OCI-LY7 (cell line): ENCODE measurements around the gene DTX1. TPM values are rescaled to one million over a fixed set of nuclear protein-coding genes. Genes with fewer than 3 reads are reported as not detected.

Source experiments
- BruUV-seq: library from RNA; stranded (reverse); fragments of 400-500 nt; replicated peaks from 2 replicates; lab custom pipeline; 2021; lab: Mats Ljungman, UMichigan
- CTCF ChIA-PET: fragments of 300-600 bp; sonication (Branson Sonifier 250); formaldehyde crosslinking; loops from one replicate; lab custom pipeline; 2022; ENCODE audit warnings: antibody characterized with exemption; ENCODE audit not compliant: unreplicated experiment; lab: Charles Lee
- POLR2A ChIA-PET: fragments of 300-600 bp; sonication (Branson Sonifier 250); formaldehyde crosslinking; loops from one replicate; lab custom pipeline; 2022; ENCODE audit warnings: antibody characterized with exemption; lab: Charles Lee
- DNase-seq: peaks from one replicate; pipeline ENCODE4 v3.0.0-alpha.2; 2015; ENCODE audit warnings: low spot score
- H2AFZ ChIP-seq: fragments of 200-600 bp; sonication (generic), shearing (Covaris generic); 2 replicates; pipeline ENCODE4 v1.6.1; 2014; ENCODE audit warnings: mild to moderate bottlenecking, antibody characterized with exemption, low read length, moderate library complexity
- H3K27ac ChIP-seq: fragments of 200-600 bp; sonication (generic); 2 replicates; pipeline ENCODE4 v1.5.1; 2014; ENCODE audit warnings: mixed run types, low read depth, mild to moderate bottlenecking, moderate library complexity, low read length, inconsistent platforms; ENCODE audit not compliant: poor library complexity, severe bottlenecking
- H3K36me3 ChIP-seq: fragments of 200-600 bp; sonication (generic); 2 replicates; pipeline ENCODE4 v1.6.1; 2014; ENCODE audit warnings: mild to moderate bottlenecking, antibody characterized with exemption, low read length, moderate library complexity, mixed read lengths; ENCODE audit not compliant: insufficient read depth
- H3K4me1 ChIP-seq: fragments of 200-600 bp; sonication (generic); 2 replicates; pipeline ENCODE4 v1.5.1; 2014; ENCODE audit warnings: mild to moderate bottlenecking, low read length; ENCODE audit not compliant: insufficient read depth, poor library complexity, severe bottlenecking
- H3K4me2 ChIP-seq: fragments of 200-600 bp; sonication (generic); 2 replicates; pipeline ENCODE4 v1.6.1; 2014; ENCODE audit warnings: mild to moderate bottlenecking, low read length
- H3K4me3 ChIP-seq: fragments of 200-600 bp; sonication (generic); 2 replicates; pipeline ENCODE4 v1.5.1; 2014; ENCODE audit warnings: mild to moderate bottlenecking, low read depth, low read length; ENCODE audit not compliant: poor library complexity, severe bottlenecking
- H3K79me2 ChIP-seq: fragments of 200-600 bp; sonication (generic); 2 replicates; pipeline ENCODE4 v1.6.1; 2016; ENCODE audit warnings: low read depth, mild to moderate bottlenecking, low read length, moderate library complexity, mixed read lengths; ENCODE audit not compliant: insufficient read depth
- H3K9me2 ChIP-seq: fragments of 200-600 bp; sonication (generic); 2 replicates; pipeline ENCODE4 v1.6.1; 2016; ENCODE audit warnings: mild to moderate bottlenecking, low read length, mixed read lengths; ENCODE audit not compliant: insufficient read depth
- H3K9me3 ChIP-seq: fragments of 200-600 bp; sonication (generic); 2 replicates; pipeline ENCODE4 v1.6.1; 2014; ENCODE audit warnings: mild to moderate bottlenecking, mixed run types, low read length, mixed read lengths
- H4K20me1 ChIP-seq: fragments of 200-600 bp; sonication (generic); 2 replicates; pipeline ENCODE4 v1.6.1; 2014; ENCODE audit warnings: mild to moderate bottlenecking, antibody characterized with exemption, low read length, moderate library complexity, mixed read lengths; ENCODE audit not compliant: insufficient read depth
- CTCF ChIP-seq: fragments of 200-600 bp; sonication (generic); conservative IDR thresholded peaks from 2 replicates; pipeline ENCODE4 v1.5.1; 2014; ENCODE audit warnings: mild to moderate bottlenecking, antibody characterized with exemption, low read length, moderate library complexity, mixed read lengths
- EZH2phosphoT487 ChIP-seq: fragments of 200-600 bp; sonication (generic); IDR thresholded peaks from 2 replicates; pipeline ENCODE4 v1.6.1; 2018; ENCODE audit warnings: low read depth, borderline replicate concordance, mild to moderate bottlenecking, mixed run types, antibody characterized with exemption, low read length, moderate library complexity, mixed read lengths
- intact Hi-C: fragments of 100-400 bp; cut with micrococcal nuclease; formaldehyde crosslinking; loops from one replicate; pipeline ENCODE4 v1.10.0; 2022; ENCODE audit not compliant: unreplicated experiment
- total RNA-seq, 2 experiments: library from RNA; depleted of rRNA in 1 of 2; stranded (reverse); fragments of >200 nt in 1 of 2; shearing (Covaris generic) in 1 of 2; gene quantifications; 2 replicates each; pipeline ENCODE4 v1.2.3, GENCODE V29; 2014 to 2022

Gene DTX1
- total RNA-seq, 2 experiments from 2014 or later: 293 to 535 TPM

- peak overlapping the region; percentile 87 for H3K27ac ChIP-seq
- no peak overlapping the region for H2AFZ ChIP-seq
- no peak for TF ChIP-seq EZH2phosphoT487
- TF ChIP-seq CTCF: peak; percentile 80
- no peaks in the 10 kb centered on the region for H3K9me2 ChIP-seq
- ChIA-PET POLR2A (interaction anchor here (0.6 to 2.2 kb wide), 6 partner anchors 9 to 97 kb away, joined by 3 to 10 read pairs (median 4); no protein-coding TSS in a partner anchor), CTCF (interaction anchor here (0.6 to 1.2 kb wide), 3 partner anchors 23 to 34 kb away, joined by 3 to 10 read pairs (median 3); no protein-coding TSS in a partner anchor)
- peak overlapping the region; percentile 81 for H3K4me2 ChIP-seq
- peaks cover 1% of the 10 kb centered on the region; the same call in 1 of the 2 replicates for H3K9me3 ChIP-seq
- H3K79me2 ChIP-seq: peaks cover 85% of the 10 kb centered on the region
- intact Hi-C loops: no loop called here
- H4K20me1 ChIP-seq: 0 out of 2 replicates have a peak, but pooled peaks cover 6% of the 10 kb centered on the region
- H3K36me3 ChIP-seq: peaks cover 79% of the 10 kb centered on the region
- no TSS peak for BruUV-seq
- H3K4me1 ChIP-seq: peaks cover 61% of the 10 kb centered on the region
- H3K4me3 ChIP-seq: peak overlapping the region; percentile 57
- peak; percentile 55 for DNase-seq
Observed at GRCh38 chr12:113130457-113131135, 74.1 kb downstream of the DTX1 start.

GRCh38 chr12:113131556-113131955 lies 75.0 kb downstream of the DTX1 start:
- POLR2A ChIA-PET: interaction anchor here (1.4 kb wide), 2 partner anchors 8 to 81 kb away, joined by 3 read pairs; no protein-coding TSS in a partner anchor
- H3K36me3 ChIP-seq: peaks cover 70% of the 10 kb centered on the region
- intact Hi-C loops: no loop called here

More at GRCh38 chr12:113131556-113131955, 75.0 kb downstream of the DTX1 start:
- Histone ChIP-seq H4K20me1 (0 out of 2 replicates have a peak, but pooled peaks cover 6% of the 10 kb centered on the region), H3K79me2 (peaks cover 82% of the 10 kb centered on the region), H3K4me2 (peak overlapping the region; percentile 81), H3K4me1 (peaks cover 70% of the 10 kb centered on the region), H2AFZ (no peak overlapping the region), H3K4me3 (peak overlapping the region; percentile 42), H3K9me2 (no peaks in the 10 kb centered on the region), H3K27ac (peak overlapping the region; percentile 87), H3K9me3 (no peaks in the 10 kb centered on the region)
- CTCF ChIA-PET: no interaction called here
- no peak for TF ChIP-seq CTCF
- no peak for TF ChIP-seq EZH2phosphoT487
- no TSS peak for BruUV-seq
- peak; percentile 39 for DNase-seq
